Stimulated activated effector memory CD8-positive, alpha-beta T cell treated with anti-CD3 and anti-CD28 coated beads, Interleukin-12 subunit alpha, Interleukin-12 subunit beta, amount 100 ng/mL, for 72 hours (primary cell): ENCODE results near the gene ITGA11.

Experiments
- ATAC-seq: fragments of 150-1000 bp; cut with Tn5 transposase; 2 replicates; pipeline ENCODE4 v1.10.0; 2021
- DNase-seq, 2 donors: peaks; one replicate each; pipeline ENCODE4 v3.0.0; 2021 to 2022; ENCODE audit warnings: low spot score in 2 of 2
- H3K27ac Mint-ChIP-seq: one replicate; pipeline ENCODE4 v1.8.0; 2022; ENCODE audit warnings: mild to moderate bottlenecking, mixed read lengths
- H3K36me3 Mint-ChIP-seq: one replicate; pipeline ENCODE4 v1.8.0; 2022; ENCODE audit warnings: mild to moderate bottlenecking, mixed read lengths
- H3K4me1 Mint-ChIP-seq: one replicate; pipeline ENCODE4 v1.8.0; 2022; ENCODE audit warnings: mixed read lengths
- H3K4me3 Mint-ChIP-seq: one replicate; pipeline ENCODE4 v1.8.0; 2022; ENCODE audit warnings: mild to moderate bottlenecking, mixed read lengths
- H3K9me3 Mint-ChIP-seq: one replicate; pipeline ENCODE4 v1.8.0; 2022; ENCODE audit warnings: mixed read lengths

The ITGA11 gene

DNA sequence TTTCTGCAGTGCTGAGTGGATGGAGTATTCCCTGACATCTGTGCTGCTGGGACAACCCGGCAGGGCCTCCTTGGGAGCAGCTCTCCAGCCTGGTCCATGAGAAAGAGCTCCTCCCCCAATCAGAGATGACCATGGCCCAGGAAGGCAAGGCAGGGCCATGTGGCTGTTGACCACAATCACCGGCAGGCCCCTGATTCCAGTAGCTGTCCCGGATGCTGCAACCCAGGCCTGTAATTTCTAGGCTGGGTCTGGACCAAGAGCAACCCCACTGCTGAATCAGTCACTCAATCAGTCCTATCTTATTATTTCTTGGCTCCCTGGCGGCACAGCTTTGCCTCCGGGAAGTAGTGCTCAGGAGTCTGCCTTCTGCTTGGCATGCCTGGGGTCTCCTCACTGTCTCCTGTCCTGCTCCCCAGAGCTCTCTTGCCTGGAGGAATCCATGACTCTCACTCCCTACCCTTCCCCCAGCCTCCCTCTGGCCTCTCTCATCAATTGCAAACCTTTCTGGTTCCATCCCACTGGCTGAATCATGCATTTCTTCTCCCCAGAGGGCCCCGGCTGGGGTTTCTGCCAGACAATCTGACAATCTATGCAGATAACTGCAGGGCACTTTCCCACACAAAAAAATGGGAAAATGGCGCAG lies 32.6 kb upstream of the ITGA11 start:
- no peak overlapping the region for H3K27ac Mint-ChIP-seq
- H3K4me1 Mint-ChIP-seq, result no peaks in the 10 kb centered on the region
- H3K36me3 Mint-ChIP-seq, result no peaks in the 10 kb centered on the region
- no peak for DNase-seq
- H3K4me3 Mint-ChIP-seq, result no peak overlapping the region
- ATAC-seq, result no peak
- H3K9me3 Mint-ChIP-seq, result peaks cover 5% of the 10 kb centered on the region

DNA sequence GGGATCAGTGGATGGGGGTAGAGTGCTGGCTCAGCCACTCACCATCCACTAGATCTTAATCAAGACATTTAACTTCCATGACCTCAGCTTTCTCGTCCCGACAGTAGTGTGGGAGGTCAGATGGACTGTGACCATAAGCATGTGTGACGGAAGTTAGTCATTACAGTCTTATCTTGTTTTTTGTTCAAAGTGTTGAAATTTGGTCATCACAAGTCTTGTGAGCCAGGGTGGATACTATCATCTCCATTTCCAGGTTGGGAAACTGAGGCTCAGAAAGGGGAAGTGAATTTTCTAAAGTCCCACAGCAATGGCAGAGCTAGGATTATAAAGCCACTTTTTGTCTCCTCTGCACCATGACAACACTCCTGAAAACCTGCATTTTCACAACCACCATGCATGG lies 32.0 kb upstream of the ITGA11 start:
- H3K36me3 Mint-ChIP-seq, result no peaks in the 10 kb centered on the region
- peaks cover 5% of the 10 kb centered on the region for H3K9me3 Mint-ChIP-seq
- no peak overlapping the region for H3K4me3 Mint-ChIP-seq
- no peak for DNase-seq
- H3K27ac Mint-ChIP-seq, result no peak overlapping the region
- no peaks in the 10 kb centered on the region for H3K4me1 Mint-ChIP-seq
- ATAC-seq, result no peak

DNA sequence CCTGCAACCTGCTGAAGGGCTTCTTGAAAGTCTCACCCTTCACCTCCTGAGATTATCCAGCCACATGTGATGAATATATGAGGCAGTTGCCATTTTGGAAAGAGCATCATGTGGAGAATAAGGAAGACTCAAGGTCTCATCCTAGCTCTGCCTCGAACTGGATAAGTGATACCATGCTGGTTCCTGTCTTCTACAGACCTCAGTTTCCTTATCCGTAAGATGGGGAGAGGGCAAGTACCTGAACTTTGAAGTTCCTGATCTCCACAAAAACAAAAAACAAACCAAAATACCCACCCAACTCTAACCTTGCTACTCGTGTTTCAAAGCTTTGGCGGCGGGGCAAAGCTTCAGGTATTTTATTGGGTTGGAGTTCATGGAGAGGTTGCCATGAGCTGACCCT lies 31.5 kb upstream of the ITGA11 start:
- H3K4me1 Mint-ChIP-seq, result no peaks in the 10 kb centered on the region
- ATAC-seq (no peak), DNase-seq (no peak)
- H3K27ac Mint-ChIP-seq, result no peak overlapping the region
- H3K36me3 Mint-ChIP-seq, result no peaks in the 10 kb centered on the region
- H3K4me3 Mint-ChIP-seq, result no peak overlapping the region
- H3K9me3 Mint-ChIP-seq, result peaks cover 5% of the 10 kb centered on the region

DNA sequence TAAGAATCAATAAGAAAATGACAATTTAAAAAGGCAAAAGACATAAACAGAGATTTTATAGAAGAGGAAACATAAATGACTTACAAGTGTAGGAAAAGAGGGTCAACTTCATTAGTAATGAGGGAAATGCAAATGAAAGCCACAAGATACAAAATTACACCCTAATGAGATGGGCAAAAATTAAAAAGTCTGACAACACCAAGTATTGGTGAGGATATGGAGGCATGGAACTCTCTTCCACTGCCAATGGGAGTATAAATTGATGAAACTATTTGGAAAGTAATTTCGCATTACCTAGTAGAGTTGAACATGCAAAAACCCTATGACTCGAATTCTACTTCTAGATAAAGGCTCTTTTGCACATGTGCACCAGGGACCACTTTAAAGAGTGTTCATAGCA lies 28.2 kb upstream of the ITGA11 start:
- H3K27ac Mint-ChIP-seq, result no peak overlapping the region
- ATAC-seq, result no peak

DNA sequence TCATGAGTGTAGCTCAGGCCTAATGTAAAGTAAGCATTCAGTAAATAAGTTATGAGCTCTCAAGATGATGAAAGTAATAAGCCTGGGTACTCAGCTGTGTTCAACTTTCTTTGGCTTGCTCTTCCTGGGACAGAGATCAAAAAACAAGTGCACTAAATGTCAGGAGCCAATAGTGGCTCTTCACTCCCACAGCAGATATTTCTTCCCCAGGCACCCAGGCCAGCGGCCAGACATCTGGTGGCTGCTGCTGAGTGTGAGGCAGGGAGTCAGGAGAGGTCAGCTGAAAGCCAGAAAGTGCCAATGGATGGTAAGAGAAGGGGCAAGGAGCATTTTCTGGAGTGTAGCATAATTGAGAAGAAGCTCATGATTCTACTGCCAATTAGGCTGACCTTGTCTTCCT lies 18.2 kb upstream of the ITGA11 start:
- Mint-ChIP-seq H3K27ac (no peak overlapping the region), H3K4me1 (no peaks in the 10 kb centered on the region), H3K9me3 (no peaks in the 10 kb centered on the region), H3K36me3 (no peaks in the 10 kb centered on the region), H3K4me3 (no peak overlapping the region)
- no peak for DNase-seq
- no peak for ATAC-seq

More for the DNA sequence above, 28.2 kb upstream of the ITGA11 start:
- Mint-ChIP-seq H3K9me3 (peaks cover 5% of the 10 kb centered on the region), H3K4me3 (no peak overlapping the region), H3K36me3 (no peaks in the 10 kb centered on the region), H3K4me1 (no peaks in the 10 kb centered on the region)
- no peak for DNase-seq

DNA sequence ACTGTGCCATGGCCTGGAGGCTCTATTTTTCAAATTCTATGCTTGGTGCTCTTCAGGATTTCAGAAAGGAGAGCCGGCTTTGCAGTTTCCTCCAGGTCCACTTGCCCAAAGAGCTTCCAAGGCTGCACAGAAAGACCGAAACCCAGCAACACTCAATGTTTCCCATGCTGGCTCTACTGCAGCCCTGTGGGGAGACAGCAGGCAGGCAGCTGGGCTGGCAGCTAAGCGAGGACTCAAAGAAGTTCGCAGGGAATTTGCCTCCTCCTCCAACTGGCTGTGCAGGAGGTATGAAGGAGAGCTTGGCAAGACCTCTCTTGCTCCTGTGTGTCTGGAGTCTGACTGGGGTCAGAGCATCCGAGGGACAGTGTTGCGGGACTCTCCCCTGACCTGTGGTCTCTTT lies 17.4 kb upstream of the ITGA11 start:
- Mint-ChIP-seq H3K27ac (no peak overlapping the region), H3K9me3 (no peaks in the 10 kb centered on the region), H3K4me1 (no peaks in the 10 kb centered on the region), H3K4me3 (no peak overlapping the region), H3K36me3 (no peaks in the 10 kb centered on the region)
- ATAC-seq (no peak), DNase-seq (no peak)

DNA sequence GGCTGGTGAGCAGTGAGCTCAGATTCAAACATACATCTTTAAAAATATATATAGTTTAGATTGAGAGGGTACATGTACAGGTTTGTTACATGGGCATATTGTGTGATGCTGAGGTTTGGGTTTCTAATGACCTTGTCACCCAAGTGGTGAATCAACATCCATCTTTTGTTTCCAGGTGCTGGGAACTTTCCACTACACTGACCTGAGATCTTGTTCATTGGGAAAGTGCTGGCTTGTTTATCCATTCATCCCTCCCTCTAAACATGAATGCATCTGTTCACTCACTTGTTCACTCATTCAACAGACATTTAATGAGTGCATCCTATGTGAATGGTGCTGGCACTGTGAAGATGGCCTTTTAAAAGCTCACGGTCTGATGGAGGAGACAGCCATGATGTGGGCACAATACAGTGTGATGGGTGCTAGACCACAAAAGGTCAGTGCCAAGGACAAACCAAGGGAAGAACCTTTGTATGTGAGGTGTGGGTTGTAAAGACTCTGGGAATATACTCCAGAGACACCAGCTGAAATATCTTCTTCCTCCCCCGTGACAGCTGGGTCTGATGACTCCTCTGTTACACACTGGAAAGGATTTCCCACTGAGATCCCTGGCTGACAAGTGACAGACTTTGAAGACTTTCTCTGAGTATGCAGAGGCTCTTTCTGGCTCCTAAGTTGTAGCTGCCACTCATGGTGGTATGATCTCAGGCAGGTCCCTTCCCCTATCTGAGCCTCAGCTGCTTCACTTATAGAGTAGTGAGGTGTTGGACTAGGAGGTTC lies 16.2 kb upstream of the ITGA11 start:
- H3K36me3 Mint-ChIP-seq, result no peaks in the 10 kb centered on the region

DNA sequence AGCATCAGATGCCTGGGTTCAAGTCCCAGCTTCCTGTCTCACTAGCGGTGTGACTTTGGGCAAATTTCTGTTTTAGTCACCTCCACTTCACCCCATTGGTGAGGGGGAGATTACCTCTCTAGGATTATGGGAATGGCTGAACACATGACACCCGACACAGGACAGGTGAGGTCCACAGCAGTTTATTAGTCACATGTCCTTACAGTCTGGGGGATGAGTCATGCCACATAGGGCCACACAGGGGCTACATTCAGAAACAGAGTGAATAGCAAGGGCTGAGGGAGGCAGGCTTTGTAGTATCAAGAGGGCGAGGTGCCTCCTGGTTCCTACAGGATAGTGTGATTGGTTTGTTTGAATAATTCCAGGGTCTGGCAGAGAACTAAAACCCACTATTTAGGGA lies 15.2 kb upstream of the ITGA11 start:
- no peak for ATAC-seq
- Mint-ChIP-seq H3K36me3 (no peaks in the 10 kb centered on the region), H3K4me3 (no peak overlapping the region), H3K9me3 (no peaks in the 10 kb centered on the region), H3K4me1 (no peaks in the 10 kb centered on the region), H3K27ac (no peak overlapping the region)
- DNase-seq, result peak in 1 of 2 donors; percentile 32

More for the DNA sequence above, 16.2 kb upstream of the ITGA11 start:
- no peak for ATAC-seq
- Mint-ChIP-seq H3K4me1 (no peaks in the 10 kb centered on the region), H3K9me3 (no peaks in the 10 kb centered on the region), H3K4me3 (no peak overlapping the region), H3K27ac (no peak overlapping the region)
- DNase-seq, result peak in 1 of 2 donors; percentile 28

DNA sequence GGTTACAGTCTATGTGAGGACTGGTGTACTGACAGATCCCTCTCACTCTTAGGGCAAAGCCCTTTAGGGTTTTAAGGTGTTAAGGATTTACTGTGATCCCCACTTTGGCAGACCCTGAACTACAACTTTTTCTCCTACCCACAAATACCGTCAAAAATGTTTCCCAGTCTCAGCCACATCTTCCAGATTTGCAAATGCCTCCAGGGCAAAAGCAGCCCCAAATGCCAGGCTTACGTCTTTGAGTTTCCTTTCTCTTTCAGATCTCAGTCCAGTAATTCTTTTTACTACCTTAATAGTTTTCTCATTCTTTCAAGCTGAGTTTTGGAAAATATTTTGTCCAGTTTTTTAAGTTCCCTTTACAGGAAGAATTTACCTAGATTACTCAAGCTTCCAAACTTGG lies 13.4 kb upstream of the ITGA11 start:
- Mint-ChIP-seq H3K9me3 (no peaks in the 10 kb centered on the region), H3K4me1 (no peaks in the 10 kb centered on the region), H3K27ac (no peak overlapping the region), H3K36me3 (no peaks in the 10 kb centered on the region), H3K4me3 (no peak overlapping the region)
- ATAC-seq (no peak), DNase-seq (peak in 1 of 2 donors; percentile 8)

DNA sequence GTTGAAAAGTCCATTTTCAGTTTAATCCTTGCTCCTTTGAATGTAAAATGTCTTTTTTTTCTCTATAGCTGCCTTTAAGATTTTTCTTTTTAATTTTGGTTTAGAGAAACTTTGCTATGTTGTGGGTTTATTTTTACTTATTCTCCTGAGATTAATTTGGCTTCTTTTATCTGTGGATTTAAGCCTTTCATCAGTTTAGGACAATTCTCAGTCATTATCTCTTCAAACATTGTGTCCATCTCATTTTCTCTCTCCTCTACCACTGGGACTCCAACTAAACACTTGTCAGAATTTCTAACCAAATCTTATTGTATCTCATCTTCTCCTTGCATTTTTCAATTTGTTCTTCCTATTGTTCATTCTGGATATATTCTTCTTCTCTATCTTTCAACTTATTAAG lies 12.4 kb upstream of the ITGA11 start:
- Mint-ChIP-seq H3K36me3 (no peaks in the 10 kb centered on the region), H3K9me3 (no peaks in the 10 kb centered on the region), H3K4me1 (no peaks in the 10 kb centered on the region), H3K27ac (no peak overlapping the region), H3K4me3 (no peak overlapping the region)
- ATAC-seq, result no peak
- no peak for DNase-seq

DNA sequence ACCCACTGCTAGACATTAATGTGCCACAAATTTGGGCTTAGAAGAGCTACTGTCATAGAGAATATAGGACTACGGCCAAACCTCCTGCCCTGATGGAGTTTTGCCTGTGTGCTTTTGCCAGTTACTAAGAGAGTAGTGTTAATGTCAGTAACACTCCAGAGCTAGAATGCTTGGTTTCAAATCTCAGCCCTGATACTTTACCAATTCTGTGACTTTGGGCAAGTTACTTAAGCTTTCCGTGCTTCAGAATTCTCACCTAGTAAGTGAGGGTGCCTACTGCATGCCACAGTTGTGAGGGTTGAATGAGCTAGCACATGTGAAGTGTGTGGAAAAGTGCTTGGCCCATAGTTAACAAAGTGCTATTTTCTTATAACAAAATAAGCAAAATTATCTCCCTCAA lies 10.9 kb upstream of the ITGA11 start:
- no peak for ATAC-seq

DNA sequence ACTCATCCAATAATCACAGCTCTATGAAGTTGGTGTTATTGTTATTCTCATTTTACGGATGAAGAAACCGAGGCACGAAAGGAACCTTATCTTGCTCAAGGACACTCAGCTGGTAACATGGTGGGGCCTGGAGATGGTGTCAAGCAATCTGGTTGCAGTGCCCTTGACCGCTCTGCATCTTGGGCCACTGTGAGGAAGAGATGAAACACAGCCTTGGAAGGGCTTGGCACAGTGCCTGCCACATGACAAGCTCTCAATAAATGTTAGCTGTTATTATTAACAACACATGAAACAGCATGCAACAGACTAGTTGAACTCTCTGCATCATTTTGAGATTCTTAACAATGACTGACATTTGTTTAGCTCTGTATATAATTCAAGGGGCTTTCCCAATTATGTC lies 10.1 kb upstream of the ITGA11 start:
- H3K9me3 Mint-ChIP-seq, result no peaks in the 10 kb centered on the region
- H3K4me1 Mint-ChIP-seq, result no peaks in the 10 kb centered on the region
- H3K36me3 Mint-ChIP-seq, result no peaks in the 10 kb centered on the region
- H3K4me3 Mint-ChIP-seq, result no peak overlapping the region
- DNase-seq (peak in 1 of 2 donors; percentile 34), ATAC-seq (no peak)
- H3K27ac Mint-ChIP-seq, result no peak overlapping the region

More for the DNA sequence above, 10.9 kb upstream of the ITGA11 start:
- no peaks in the 10 kb centered on the region for H3K36me3 Mint-ChIP-seq
- H3K4me1 Mint-ChIP-seq, result no peaks in the 10 kb centered on the region
- DNase-seq, result peak in 1 of 2 donors; percentile 20
- no peak overlapping the region for H3K4me3 Mint-ChIP-seq
- H3K27ac Mint-ChIP-seq, result no peak overlapping the region
- H3K9me3 Mint-ChIP-seq, result no peaks in the 10 kb centered on the region

DNA sequence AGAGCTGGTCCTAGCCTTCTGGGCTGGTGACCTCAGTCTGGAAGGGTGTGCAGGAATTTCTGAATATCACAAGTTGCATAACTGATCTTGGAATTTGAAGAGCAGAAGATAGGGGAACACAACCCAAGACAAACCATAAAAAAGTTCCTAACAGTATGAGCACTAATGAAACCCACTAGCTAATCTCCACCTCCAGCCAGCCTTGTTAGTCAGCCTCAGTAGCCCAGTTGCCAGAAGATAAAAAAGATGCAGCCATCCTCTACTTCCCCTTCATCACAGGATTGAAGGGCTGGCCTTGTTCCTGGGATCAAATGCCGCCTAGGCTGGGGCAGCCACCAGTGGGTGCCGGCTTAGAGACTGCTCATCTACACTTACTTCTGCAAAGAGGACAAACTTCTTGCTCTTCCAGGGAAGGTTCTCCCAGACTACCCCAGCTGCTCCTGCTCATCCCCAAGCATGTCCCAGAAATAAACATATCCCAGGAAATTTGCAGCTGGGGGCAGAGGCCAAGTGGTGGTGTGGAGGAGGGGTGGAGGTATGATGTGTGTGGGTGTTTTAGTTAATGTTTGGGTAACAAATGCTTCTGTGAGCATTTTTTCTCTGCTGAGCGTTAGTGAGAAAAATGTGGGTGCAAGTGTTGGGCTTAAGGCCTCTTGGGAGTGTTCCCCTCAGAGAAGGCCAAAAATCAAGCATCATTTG lies 9.2 kb upstream of the ITGA11 start:
- Mint-ChIP-seq H3K4me1 (no peaks in the 10 kb centered on the region), H3K9me3 (no peaks in the 10 kb centered on the region), H3K36me3 (no peaks in the 10 kb centered on the region), H3K27ac (no peak overlapping the region), H3K4me3 (no peak overlapping the region)
- DNase-seq (peak in 1 of 2 donors; percentile 15), ATAC-seq (no peak)

DNA sequence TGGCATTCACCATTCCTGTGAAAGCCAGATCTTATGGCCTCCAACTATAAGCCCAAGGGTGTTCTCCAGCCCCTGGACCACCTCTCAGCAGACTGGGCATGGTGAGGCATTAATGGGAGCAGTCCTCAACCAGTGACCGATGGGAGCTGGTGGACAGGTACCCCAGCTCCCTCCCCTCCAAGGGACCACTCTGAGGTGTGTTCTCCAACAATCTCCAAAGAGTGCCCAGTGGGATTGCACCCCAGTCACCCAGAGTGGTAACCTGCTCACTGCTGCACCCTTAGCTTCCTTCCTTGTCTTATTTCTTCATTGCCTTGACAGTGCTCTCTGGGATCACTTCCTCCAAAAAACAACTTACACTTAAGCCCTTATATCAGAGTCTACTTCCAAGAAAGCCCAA lies 8.2 kb upstream of the ITGA11 start:
- peak in 1 of 2 donors; percentile 12 for DNase-seq
- no peak for ATAC-seq
- no peak overlapping the region for H3K4me3 Mint-ChIP-seq
- no peak overlapping the region for H3K27ac Mint-ChIP-seq
- H3K36me3 Mint-ChIP-seq, result no peaks in the 10 kb centered on the region
- no peaks in the 10 kb centered on the region for H3K9me3 Mint-ChIP-seq
- H3K4me1 Mint-ChIP-seq, result no peaks in the 10 kb centered on the region

DNA sequence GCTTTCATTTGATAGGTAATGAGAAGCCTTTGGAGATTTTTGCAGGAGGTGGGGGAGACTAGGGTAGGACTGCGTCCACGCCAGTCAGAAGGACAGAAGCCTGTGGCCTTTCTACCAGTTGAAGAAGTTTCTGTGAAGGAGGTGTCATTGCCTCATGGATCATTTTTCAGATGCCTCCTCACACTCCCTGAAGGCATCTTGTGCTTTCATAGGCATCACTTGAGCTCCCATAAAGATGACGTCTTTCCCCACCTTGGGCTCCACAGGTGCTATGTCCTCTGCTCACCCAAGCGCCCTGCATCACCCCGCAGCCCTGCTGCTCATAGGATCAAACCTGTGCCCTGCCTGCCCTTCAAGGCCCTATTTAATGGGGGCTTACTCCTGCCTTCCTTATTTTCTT lies 7.5 kb upstream of the ITGA11 start:
- Mint-ChIP-seq H3K9me3 (no peaks in the 10 kb centered on the region), H3K27ac (no peak overlapping the region), H3K36me3 (no peaks in the 10 kb centered on the region), H3K4me3 (no peak overlapping the region), H3K4me1 (no peaks in the 10 kb centered on the region)
- ATAC-seq (peak; percentile 16), DNase-seq (peak in 1 of 2 donors; percentile 22)

DNA sequence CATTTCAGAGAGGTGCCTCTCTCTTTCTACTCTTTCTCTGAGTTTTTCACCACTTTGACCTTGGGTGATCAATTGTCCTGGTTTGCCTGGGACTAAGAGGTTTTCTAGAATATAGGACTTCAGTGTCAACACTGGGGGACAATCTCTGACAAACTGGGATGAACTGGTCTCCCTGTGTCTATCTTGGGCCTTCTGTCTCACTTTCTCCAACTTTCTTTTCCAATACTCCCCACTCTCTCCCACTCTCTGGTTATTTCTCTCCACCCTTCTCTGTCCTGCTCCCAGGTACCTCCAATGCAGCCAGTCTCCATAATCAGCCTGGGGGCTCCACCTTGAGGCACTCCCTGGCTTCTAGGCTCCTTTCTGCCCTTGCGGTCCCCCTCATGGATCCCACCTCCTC lies 4.7 kb upstream of the ITGA11 start:
- no peaks in the 10 kb centered on the region for H3K36me3 Mint-ChIP-seq
- H3K9me3 Mint-ChIP-seq, result no peaks in the 10 kb centered on the region
- H3K27ac Mint-ChIP-seq, result no peak overlapping the region
- DNase-seq (no peak), ATAC-seq (no peak)
- H3K4me3 Mint-ChIP-seq, result no peak overlapping the region
- H3K4me1 Mint-ChIP-seq, result no peaks in the 10 kb centered on the region
